Prostate gland (tissue), 2 donors: ENCODE measurements around the gene NRROS.

Source experiments
- POLR2A ChIP-seq: fragments of 450-650 bp; IDR thresholded peaks from one replicate; pipeline ENCODE4 v1.6.1; 2016; ENCODE audit warnings: antibody characterized with exemption, mild to moderate bottlenecking
- TF ChIP-seq, protein P1 (sequence below), 4 experiments: fragments of 200-600 bp in 2 of 4; fragments of 450-650 bp in 2 of 4; sonication (generic) in 2 of 4; IDR thresholded peaks; 1 replicate in 3 of 4; 2 replicates in 1 of 4; pipeline ENCODE4 v1.5.1; 2016 to 2019; ENCODE audit warnings: antibody characterized with exemption in 4 of 4, mild to moderate bottlenecking in 2 of 4, moderate library complexity in 2 of 4

DNA sequence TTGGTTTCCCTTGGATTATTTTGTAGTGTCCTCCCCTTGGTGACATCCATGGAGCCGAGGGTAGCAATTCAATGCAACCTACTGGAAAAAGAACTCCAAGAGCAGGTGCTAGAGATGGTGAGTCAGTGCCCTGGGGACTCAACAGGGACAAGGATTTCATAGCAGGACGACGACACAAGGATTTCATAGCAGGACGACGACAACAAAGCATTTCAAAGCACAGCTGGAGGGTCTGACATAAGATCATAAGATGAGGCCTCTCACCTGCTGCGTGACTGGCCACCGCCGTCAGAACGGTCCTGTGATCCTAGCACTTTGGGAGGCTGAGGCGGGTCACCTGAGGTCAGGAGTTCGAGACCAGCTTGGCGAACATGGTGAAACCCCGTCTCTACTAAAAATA, 22.5 kb downstream of the NRROS start:
- TF ChIP-seq, protein P1, sequence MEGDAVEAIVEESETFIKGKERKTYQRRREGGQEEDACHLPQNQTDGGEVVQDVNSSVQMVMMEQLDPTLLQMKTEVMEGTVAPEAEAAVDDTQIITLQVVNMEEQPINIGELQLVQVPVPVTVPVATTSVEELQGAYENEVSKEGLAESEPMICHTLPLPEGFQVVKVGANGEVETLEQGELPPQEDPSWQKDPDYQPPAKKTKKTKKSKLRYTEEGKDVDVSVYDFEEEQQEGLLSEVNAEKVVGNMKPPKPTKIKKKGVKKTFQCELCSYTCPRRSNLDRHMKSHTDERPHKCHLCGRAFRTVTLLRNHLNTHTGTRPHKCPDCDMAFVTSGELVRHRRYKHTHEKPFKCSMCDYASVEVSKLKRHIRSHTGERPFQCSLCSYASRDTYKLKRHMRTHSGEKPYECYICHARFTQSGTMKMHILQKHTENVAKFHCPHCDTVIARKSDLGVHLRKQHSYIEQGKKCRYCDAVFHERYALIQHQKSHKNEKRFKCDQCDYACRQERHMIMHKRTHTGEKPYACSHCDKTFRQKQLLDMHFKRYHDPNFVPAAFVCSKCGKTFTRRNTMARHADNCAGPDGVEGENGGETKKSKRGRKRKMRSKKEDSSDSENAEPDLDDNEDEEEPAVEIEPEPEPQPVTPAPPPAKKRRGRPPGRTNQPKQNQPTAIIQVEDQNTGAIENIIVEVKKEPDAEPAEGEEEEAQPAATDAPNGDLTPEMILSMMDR (IDR thresholded peaks at IDR 0.05): no peak
- TF ChIP-seq POLR2A: no peak
